Measurements from ENCODE around the gene MYOCD.

DNA sequence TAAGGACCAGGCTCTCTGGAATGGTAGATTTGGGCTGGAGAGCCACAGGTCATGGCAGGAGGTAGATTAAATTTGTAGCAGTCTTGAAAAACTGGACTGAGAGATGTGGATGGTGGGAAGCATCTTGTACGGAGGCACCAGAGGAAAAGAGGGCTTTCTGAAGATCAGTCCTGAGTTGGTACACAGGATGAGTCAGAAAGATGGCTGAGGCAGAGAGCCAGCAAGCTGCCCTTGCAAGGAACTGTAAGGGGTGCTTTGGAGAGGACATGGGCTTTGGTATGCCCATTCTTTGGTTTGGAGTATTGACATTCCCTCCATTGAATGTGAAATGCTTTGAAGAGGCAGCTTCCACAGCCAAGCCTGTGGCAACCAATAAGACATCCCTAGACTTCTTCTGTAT is 55.9 kb downstream of the MYOCD start:
- no peak for TF ChIP-seq ZNF341 (tag by site-specific recombination; IDR thresholded peaks at IDR 0.05; ENCODE audit: low read depth)
- no peak for TF ChIP-seq ZBTB20 (tag by site-specific recombination; IDR thresholded peaks at IDR 0.05)
- TF ChIP-seq, protein P1, sequence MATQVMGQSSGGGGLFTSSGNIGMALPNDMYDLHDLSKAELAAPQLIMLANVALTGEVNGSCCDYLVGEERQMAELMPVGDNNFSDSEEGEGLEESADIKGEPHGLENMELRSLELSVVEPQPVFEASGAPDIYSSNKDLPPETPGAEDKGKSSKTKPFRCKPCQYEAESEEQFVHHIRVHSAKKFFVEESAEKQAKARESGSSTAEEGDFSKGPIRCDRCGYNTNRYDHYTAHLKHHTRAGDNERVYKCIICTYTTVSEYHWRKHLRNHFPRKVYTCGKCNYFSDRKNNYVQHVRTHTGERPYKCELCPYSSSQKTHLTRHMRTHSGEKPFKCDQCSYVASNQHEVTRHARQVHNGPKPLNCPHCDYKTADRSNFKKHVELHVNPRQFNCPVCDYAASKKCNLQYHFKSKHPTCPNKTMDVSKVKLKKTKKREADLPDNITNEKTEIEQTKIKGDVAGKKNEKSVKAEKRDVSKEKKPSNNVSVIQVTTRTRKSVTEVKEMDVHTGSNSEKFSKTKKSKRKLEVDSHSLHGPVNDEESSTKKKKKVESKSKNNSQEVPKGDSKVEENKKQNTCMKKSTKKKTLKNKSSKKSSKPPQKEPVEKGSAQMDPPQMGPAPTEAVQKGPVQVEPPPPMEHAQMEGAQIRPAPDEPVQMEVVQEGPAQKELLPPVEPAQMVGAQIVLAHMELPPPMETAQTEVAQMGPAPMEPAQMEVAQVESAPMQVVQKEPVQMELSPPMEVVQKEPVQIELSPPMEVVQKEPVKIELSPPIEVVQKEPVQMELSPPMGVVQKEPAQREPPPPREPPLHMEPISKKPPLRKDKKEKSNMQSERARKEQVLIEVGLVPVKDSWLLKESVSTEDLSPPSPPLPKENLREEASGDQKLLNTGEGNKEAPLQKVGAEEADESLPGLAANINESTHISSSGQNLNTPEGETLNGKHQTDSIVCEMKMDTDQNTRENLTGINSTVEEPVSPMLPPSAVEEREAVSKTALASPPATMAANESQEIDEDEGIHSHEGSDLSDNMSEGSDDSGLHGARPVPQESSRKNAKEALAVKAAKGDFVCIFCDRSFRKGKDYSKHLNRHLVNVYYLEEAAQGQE (tag by site-specific recombination; IDR thresholded peaks at IDR 0.05), result no peak
- TF ChIP-seq, protein P2, sequence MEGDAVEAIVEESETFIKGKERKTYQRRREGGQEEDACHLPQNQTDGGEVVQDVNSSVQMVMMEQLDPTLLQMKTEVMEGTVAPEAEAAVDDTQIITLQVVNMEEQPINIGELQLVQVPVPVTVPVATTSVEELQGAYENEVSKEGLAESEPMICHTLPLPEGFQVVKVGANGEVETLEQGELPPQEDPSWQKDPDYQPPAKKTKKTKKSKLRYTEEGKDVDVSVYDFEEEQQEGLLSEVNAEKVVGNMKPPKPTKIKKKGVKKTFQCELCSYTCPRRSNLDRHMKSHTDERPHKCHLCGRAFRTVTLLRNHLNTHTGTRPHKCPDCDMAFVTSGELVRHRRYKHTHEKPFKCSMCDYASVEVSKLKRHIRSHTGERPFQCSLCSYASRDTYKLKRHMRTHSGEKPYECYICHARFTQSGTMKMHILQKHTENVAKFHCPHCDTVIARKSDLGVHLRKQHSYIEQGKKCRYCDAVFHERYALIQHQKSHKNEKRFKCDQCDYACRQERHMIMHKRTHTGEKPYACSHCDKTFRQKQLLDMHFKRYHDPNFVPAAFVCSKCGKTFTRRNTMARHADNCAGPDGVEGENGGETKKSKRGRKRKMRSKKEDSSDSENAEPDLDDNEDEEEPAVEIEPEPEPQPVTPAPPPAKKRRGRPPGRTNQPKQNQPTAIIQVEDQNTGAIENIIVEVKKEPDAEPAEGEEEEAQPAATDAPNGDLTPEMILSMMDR (tag by site-specific recombination; IDR thresholded peaks at IDR 0.05), result no peak
- TF ChIP-seq ZBTB21 (tag by site-specific recombination; IDR thresholded peaks at IDR 0.05), result no peak
